Stimulated activated naive CD8-positive, alpha-beta T cell treated with anti-CD3 and anti-CD28 coated beads, Interleukin-15, amount 100 ng/mL, for 72 hours (primary cell): ENCODE results near the gene NCAM1.

Experiments used
- ATAC-seq: fragments of 150-1000 bp; cut with Tn5 transposase; 2 replicates; pipeline ENCODE4 v1.10.0; 2021; ENCODE audit warnings: mild to moderate bottlenecking, moderate library complexity
- DNase-seq, 2 donors: peaks; one replicate each; pipeline ENCODE4 v3.0.0; 2021 to 2022
- H3K27ac Mint-ChIP-seq, 2 donors: one replicate each; pipeline ENCODE4 v1.8.0; 2022; ENCODE audit warnings: mild to moderate bottlenecking in 2 of 2, mixed read lengths in 2 of 2, moderate library complexity in 2 of 2
- H3K27me3 Mint-ChIP-seq: one replicate; pipeline ENCODE4 v1.8.0; 2022; ENCODE audit warnings: mixed read lengths
- H3K4me1 Mint-ChIP-seq: one replicate; pipeline ENCODE4 v1.8.0; 2022; ENCODE audit warnings: mild to moderate bottlenecking, mixed read lengths
- H3K4me3 Mint-ChIP-seq, 2 donors: one replicate each; pipeline ENCODE4 v1.8.0; 2022; ENCODE audit warnings: mild to moderate bottlenecking in 2 of 2, mixed read lengths in 2 of 2, moderate library complexity in 1 of 2
- H3K9me3 Mint-ChIP-seq, 2 donors: one replicate each; pipeline ENCODE4 v1.8.0; 2022; ENCODE audit warnings: mixed read lengths in 2 of 2

Gene NCAM1

DNA sequence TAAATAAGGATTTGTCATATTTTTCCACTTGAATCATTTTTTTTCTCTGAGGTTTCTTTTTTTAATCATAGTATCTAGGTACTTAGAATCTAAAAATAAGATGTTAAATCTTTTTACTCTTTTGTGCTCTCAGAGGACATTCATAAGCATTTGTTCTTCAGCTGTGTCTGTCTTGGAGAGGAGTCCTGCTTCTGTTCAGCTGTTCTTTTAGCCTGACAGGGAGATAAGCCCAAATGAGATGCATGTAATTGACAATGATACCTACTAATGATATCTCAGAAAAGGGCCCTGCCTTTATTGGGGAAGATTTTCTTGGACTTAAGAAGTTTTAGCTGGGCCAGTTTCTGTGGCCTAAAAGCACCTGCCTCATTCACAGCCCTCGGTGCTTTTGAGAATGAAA lies 156.9 kb downstream of the NCAM1 start:
- H3K27ac Mint-ChIP-seq, result no peak overlapping the region
- no peaks in the 10 kb centered on the region for H3K4me1 Mint-ChIP-seq
- no peak for DNase-seq
- no peaks in the 10 kb centered on the region for H3K9me3 Mint-ChIP-seq
- no peak overlapping the region for H3K4me3 Mint-ChIP-seq
- H3K27me3 Mint-ChIP-seq, result peaks cover 17% of the 10 kb centered on the region
- no peak for ATAC-seq

DNA sequence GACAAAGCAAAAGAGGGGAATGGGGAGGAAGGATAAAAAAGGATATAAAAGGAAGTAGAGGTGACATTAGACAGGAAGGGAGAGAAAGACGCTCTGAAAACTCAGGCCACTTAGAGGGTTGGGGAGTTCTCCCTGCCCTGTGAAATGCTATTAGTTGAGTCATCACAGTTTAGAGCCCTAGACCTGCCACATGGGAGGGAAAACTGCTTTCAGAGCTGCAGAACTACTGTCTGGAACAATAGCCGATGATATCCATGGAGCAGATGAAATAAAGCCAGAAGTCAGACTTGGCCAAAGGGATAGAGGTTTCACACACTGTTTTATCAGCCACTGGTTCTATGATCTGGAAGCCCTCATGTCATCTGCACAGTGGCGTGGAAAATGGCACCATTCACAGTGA lies 157.9 kb downstream of the NCAM1 start:
- Mint-ChIP-seq H3K4me1 (no peaks in the 10 kb centered on the region), H3K27ac (no peak overlapping the region), H3K27me3 (peaks cover 23% of the 10 kb centered on the region), H3K4me3 (no peak overlapping the region), H3K9me3 (no peaks in the 10 kb centered on the region)
- ATAC-seq (no peak), DNase-seq (no peak)

DNA sequence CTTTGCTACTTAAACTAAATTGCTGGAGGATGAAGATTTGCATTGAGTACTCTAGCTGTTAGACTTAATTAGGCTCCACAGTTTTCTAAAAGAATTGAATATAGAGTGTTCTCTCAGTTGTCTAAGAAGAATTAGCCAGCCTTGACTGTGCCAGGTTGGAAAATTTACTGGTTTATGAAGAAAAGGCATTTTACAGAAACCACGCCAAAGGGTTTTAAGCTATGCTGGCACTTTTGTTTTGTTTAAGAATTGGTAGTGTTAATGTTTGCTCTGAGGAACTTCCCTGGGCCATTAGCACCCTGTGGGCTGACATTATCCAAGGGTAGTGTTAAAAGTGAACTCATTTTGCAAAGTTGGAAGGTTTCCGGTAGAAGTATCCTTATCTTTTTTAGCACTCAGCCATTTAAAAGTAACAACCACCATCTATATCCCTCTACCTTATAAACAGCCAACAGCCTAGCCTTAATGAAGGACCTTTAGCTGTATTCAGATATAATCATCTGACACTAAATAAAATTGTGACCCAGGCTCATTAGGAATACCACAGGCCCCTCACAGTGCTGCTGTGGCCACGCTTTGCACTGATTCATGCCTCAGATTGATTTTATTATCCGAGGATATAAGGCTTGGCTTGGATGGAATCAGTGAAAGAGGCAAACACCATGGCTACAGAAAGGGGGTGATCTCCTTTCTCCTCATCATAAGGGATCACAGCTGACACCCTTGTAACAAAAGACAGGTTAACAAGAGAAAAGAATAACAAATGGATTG lies 158.9 kb downstream of the NCAM1 start:
- no peaks in the 10 kb centered on the region for H3K4me1 Mint-ChIP-seq
- ATAC-seq, result no peak
- no peaks in the 10 kb centered on the region for H3K9me3 Mint-ChIP-seq
- no peak for DNase-seq
- peaks cover 13% of the 10 kb centered on the region for H3K27me3 Mint-ChIP-seq
- H3K27ac Mint-ChIP-seq, result no peak overlapping the region
- no peak overlapping the region for H3K4me3 Mint-ChIP-seq

GRCh38 chr11:113121746-113122145 lies 160.5 kb downstream of the NCAM1 start:
- H3K9me3 Mint-ChIP-seq, result no peaks in the 10 kb centered on the region
- DNase-seq, result no peak
- ATAC-seq, result no peak
- no peak overlapping the region for H3K27ac Mint-ChIP-seq
- peaks cover 9% of the 10 kb centered on the region for H3K27me3 Mint-ChIP-seq
- no peak overlapping the region for H3K4me3 Mint-ChIP-seq
- no peaks in the 10 kb centered on the region for H3K4me1 Mint-ChIP-seq

DNA sequence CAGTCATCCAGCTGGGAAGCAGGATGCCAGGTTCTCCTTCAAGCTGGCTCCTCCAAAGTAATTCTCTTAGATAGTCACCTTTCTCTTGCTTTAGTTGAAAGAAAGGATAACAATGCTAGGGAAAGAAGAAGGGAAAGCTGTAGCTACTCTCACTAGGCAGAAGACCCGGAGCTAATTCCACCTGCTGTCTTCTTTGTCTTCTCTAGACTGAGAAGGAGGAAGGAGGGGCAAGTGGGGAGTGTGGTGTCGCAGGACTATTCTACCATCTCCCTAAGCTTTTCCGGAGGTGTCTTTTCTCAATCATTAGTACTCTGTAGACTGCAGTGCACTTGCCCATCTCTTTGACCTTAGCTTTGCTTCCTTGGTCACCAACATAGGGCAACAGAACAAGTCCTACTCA lies 162.8 kb downstream of the NCAM1 start:
- no peak for DNase-seq
- Mint-ChIP-seq H3K9me3 (no peaks in the 10 kb centered on the region), H3K27ac (no peak overlapping the region), H3K4me3 (no peak overlapping the region), H3K27me3 (peaks cover 9% of the 10 kb centered on the region), H3K4me1 (no peaks in the 10 kb centered on the region)
- ATAC-seq, result no peak

DNA sequence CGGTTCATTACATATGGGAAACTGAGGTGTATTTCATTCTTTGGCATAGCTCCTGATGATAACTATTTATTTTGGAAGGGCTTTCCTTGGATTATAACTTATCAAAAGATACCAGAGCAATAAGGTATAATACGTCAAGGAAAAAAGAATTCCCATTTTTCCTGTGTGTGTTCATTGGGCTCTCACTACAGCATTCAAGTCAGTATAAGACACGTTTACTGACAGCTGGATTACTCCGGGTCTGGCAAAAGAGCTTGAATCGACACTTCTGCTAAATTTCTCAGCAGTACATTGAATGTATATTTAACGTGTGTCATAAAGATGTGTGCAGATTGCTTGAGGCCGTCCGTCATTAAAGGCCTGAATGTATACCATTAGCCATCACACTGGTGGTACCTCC lies 163.4 kb downstream of the NCAM1 start:
- H3K27ac Mint-ChIP-seq, result no peak overlapping the region
- no peak overlapping the region for H3K4me3 Mint-ChIP-seq
- H3K4me1 Mint-ChIP-seq, result no peaks in the 10 kb centered on the region
- no peak for DNase-seq
- peaks cover 9% of the 10 kb centered on the region for H3K27me3 Mint-ChIP-seq
- ATAC-seq, result no peak
- no peaks in the 10 kb centered on the region for H3K9me3 Mint-ChIP-seq

GRCh38 chr11:113129261-113129992 lies 168.2 kb downstream of the NCAM1 start:
- no peak for ATAC-seq
- H3K27me3 Mint-ChIP-seq, result peaks cover 10% of the 10 kb centered on the region
- no peak overlapping the region for H3K4me3 Mint-ChIP-seq
- no peaks in the 10 kb centered on the region for H3K4me1 Mint-ChIP-seq
- H3K27ac Mint-ChIP-seq, result no peak overlapping the region
- DNase-seq, result no peak
- H3K9me3 Mint-ChIP-seq, result no peaks in the 10 kb centered on the region

DNA sequence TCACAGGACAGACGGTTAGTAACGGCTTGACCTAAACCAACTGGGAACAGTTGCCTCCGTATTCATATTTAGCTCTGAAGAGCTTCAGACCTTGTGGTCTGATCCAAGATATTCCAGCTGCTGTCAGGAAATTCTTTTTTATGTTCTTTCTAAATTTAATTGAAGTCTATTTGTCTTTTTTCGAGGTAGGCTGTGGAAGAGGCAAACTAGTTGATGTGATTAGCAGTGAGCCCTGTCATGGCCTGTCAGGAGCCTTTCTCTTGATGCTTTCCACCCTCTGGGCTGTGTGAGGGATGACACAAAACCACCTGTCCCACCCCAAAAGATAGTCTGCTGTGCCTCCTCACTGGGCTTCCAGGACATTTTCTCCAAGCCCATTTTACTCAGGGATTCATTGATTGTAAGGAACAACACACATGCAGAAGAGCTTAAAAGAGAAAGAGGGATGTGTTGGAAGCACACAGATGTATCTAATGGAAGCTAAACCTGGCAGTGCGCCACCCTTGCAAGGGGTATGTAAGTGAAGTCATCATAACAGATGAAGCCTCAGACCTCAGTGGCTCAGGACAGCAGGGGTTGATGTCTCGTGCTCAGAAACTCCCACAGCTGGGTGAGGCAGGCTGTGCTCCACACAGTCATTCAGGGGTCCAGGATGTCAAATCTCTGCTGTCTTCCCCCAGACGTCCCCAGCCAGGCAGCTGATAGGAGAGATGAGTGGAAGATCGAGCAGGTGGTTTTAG lies 170.0 kb downstream of the NCAM1 start:
- Mint-ChIP-seq H3K27me3 (peaks cover 21% of the 10 kb centered on the region), H3K4me1 (no peaks in the 10 kb centered on the region), H3K27ac (no peak overlapping the region), H3K4me3 (no peak overlapping the region), H3K9me3 (no peaks in the 10 kb centered on the region)
- DNase-seq (no peak), ATAC-seq (no peak)

DNA sequence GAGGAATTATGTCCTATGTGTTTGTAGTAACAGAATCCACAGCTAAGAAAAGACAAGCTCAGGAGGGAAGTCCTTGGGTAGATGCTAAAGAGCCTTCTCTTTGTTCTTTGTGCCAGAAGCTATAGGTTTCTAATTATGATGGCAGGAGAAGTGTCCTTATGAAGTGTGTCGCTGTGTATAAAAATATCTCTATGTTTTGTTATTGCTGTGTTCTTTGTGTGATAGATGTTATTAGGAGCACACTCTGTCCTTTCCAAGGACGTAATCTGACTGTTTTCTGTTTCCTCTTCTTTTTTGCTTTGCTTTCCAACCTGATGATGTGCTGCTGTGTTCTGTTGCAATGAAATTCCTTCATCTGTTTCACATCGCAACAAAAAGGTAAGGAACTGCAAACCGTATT lies 171.9 kb downstream of the NCAM1 start:
- DNase-seq (no peak), ATAC-seq (no peak)
- Mint-ChIP-seq H3K4me3 (no peak overlapping the region), H3K4me1 (no peaks in the 10 kb centered on the region), H3K27me3 (peaks cover 38% of the 10 kb centered on the region), H3K9me3 (no peaks in the 10 kb centered on the region), H3K27ac (no peak overlapping the region)

- DNase-seq (no peak), ATAC-seq (no peak)
- H3K9me3 Mint-ChIP-seq, result no peaks in the 10 kb centered on the region
- H3K4me1 Mint-ChIP-seq, result no peaks in the 10 kb centered on the region
- no peak overlapping the region for H3K4me3 Mint-ChIP-seq
- H3K27me3 Mint-ChIP-seq, result peaks cover 48% of the 10 kb centered on the region
- no peak overlapping the region for H3K27ac Mint-ChIP-seq
These were observed 173.4 kb downstream of the NCAM1 start for GRCh38 chr11:113134626-113135025.

DNA sequence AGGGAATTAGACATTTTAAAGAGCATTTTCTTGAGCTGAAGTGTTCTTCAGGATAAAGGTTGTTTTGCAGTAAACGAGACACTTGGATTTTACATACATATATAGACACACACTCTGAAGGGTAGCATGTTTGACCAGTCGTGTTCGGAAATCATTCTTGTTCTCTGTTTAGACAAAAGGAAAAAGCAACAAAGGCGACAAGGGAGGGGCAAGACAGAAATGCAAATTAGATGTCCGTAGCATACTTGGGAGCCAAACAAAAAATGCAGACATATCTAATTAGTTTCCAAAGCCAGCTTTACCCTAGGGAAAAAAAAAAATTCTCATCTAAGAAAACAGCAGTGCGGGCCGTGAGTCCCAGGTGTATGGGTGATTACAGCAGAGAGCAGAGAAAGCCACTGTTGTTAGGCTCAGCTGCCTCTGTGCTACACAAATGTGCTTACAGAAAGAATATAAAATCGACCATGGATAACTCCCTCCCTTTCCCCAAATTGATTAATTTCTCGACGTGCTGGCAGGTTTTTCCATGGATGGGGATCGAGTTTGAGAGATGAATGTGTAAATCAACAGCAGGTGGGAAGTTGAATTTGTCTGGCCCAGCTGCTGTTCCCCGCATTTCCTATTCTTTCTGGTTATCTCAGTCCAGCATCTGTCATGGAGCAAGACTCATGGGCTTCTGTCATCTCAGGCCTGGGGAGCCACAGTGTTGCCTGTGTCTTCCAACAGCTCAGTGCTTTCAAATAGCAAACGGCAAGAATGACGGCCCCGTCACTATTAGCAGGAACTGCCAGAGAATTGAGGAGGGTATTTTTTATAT lies 176.7 kb downstream of the NCAM1 start:
- DNase-seq, result no peak
- H3K4me1 Mint-ChIP-seq, result no peaks in the 10 kb centered on the region
- no peak overlapping the region for H3K27ac Mint-ChIP-seq
- H3K4me3 Mint-ChIP-seq, result no peak overlapping the region
- ATAC-seq, result no peak
- no peaks in the 10 kb centered on the region for H3K9me3 Mint-ChIP-seq
- H3K27me3 Mint-ChIP-seq, result peaks cover 50% of the 10 kb centered on the region

DNA sequence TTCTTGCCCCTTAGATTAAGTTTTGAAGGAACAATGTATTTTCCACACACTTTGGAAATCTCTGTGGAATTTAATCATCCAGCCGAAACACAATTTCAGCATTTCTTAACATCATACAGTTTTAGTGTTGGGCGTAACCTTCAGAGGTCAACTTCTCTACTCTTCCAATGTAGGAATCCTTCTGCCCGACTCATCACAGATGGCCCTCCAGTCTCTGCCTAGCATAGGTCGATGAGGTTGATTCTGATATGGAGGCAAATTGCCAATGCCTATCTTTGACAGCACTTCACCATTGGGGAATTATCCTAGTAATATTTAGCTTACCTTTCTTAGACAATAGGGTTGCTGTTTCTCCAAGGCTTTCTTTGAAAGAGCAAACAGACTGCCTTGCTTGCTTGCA lies 177.5 kb downstream of the NCAM1 start:
- Mint-ChIP-seq H3K27me3 (peaks cover 44% of the 10 kb centered on the region), H3K27ac (no peak overlapping the region), H3K4me3 (no peak overlapping the region), H3K4me1 (no peaks in the 10 kb centered on the region), H3K9me3 (no peaks in the 10 kb centered on the region)
- ATAC-seq (no peak), DNase-seq (no peak)

GRCh38 chr11:113141010-113141409 lies 179.8 kb downstream of the NCAM1 start:
- Mint-ChIP-seq H3K4me1 (no peaks in the 10 kb centered on the region), H3K27ac (no peak overlapping the region), H3K27me3 (peaks cover 35% of the 10 kb centered on the region), H3K9me3 (no peaks in the 10 kb centered on the region), H3K4me3 (no peak overlapping the region)
- ATAC-seq (no peak), DNase-seq (no peak)

- H3K4me1 Mint-ChIP-seq, result no peaks in the 10 kb centered on the region
- H3K27ac Mint-ChIP-seq, result no peak overlapping the region
- no peaks in the 10 kb centered on the region for H3K9me3 Mint-ChIP-seq
- DNase-seq, result no peak
- H3K27me3 Mint-ChIP-seq, result peaks cover 22% of the 10 kb centered on the region
- no peak overlapping the region for H3K4me3 Mint-ChIP-seq
- no peak for ATAC-seq
These were observed 181.3 kb downstream of the NCAM1 start for GRCh38 chr11:113142508-113142907.

DNA sequence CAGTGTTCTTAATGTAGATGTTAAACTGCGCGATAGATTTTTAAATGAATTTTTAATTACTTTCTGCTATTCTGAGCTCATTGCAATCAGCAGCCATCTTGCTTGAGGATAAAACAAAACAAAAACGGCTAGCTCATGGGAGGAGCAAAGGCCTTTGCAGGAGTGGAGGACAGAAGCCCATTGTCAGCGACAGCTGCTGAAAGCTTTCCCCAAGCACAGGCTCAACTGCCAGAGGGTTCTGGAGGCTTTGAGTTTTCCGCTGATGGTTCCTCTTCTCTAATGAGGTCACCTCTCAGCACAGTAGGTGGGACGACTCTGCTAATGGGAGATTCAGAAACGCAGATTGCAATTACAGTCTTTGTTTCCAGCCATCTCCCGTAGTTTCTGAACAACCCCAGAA lies 186.0 kb downstream of the NCAM1 start:
- Mint-ChIP-seq H3K27ac (no peak overlapping the region), H3K9me3 (no peaks in the 10 kb centered on the region), H3K4me3 (no peak overlapping the region), H3K27me3 (peaks cover 9% of the 10 kb centered on the region), H3K4me1 (no peaks in the 10 kb centered on the region)
- no peak for DNase-seq
- ATAC-seq, result no peak
